ENCODE results near the gene PIGC. TPM values are rescaled to one million over a fixed set of nuclear protein-coding genes. Genes with fewer than 3 reads are reported as not detected.

Gene PIGC
- total RNA-seq, 1 donor from 2014 or later = 23.3 TPM

- H3K36me3 Mint-ChIP-seq (ENCODE audit: low read depth) = no peaks in the 10 kb centered on the region
- intact Hi-C loops (cut with micrococcal nuclease) = no loop called here
- H3K27ac Mint-ChIP-seq = no peak overlapping the region
Measured at GRCh38 chr1:172477216-172477615, 33.3 kb upstream of the PIGC start.

GRCh38 chr1:172476218-172476811 lies 32.4 kb upstream of the PIGC start:
- H3K36me3 Mint-ChIP-seq (ENCODE audit: low read depth) = no peaks in the 10 kb centered on the region
- H3K27ac Mint-ChIP-seq = no peak overlapping the region
- no peaks in the 10 kb centered on the region for H3K27me3 Mint-ChIP-seq (ENCODE audit: insufficient read depth)
- peaks cover 9% of the 10 kb centered on the region for H3K4me1 Mint-ChIP-seq (ENCODE audit: low read depth)
- no peak for DNase-seq (ENCODE audit: low spot score)
- intact Hi-C loops (cut with micrococcal nuclease) = no loop called here
- no peaks in the 10 kb centered on the region for H3K9me3 Mint-ChIP-seq
- H3K4me3 Mint-ChIP-seq = no peak overlapping the region

More at GRCh38 chr1:172477216-172477615, 33.3 kb upstream of the PIGC start:
- H3K27me3 Mint-ChIP-seq (ENCODE audit: insufficient read depth) = peaks cover 3% of the 10 kb centered on the region
- DNase-seq (ENCODE audit: low spot score) = no peak
- peaks cover 9% of the 10 kb centered on the region for H3K4me1 Mint-ChIP-seq (ENCODE audit: low read depth)
- no peaks in the 10 kb centered on the region for H3K9me3 Mint-ChIP-seq
- H3K4me3 Mint-ChIP-seq = no peak overlapping the region

- Mint-ChIP-seq H3K9me3 (no peaks in the 10 kb centered on the region), H3K27me3 (ENCODE audit: insufficient read depth) (no peaks in the 10 kb centered on the region), H3K4me3 (no peak overlapping the region), H3K36me3 (ENCODE audit: low read depth) (no peaks in the 10 kb centered on the region), H3K4me1 (ENCODE audit: low read depth) (no peaks in the 10 kb centered on the region), H3K27ac (no peak overlapping the region)
- no peak for DNase-seq (ENCODE audit: low spot score)
- intact Hi-C loops (cut with micrococcal nuclease) = no loop called here
Measured at GRCh38 chr1:172473842-172474241, 30.0 kb upstream of the PIGC start.

GRCh38 chr1:172473302-172473701 lies 29.4 kb upstream of the PIGC start:
- H3K27me3 Mint-ChIP-seq (ENCODE audit: insufficient read depth) = no peaks in the 10 kb centered on the region
- intact Hi-C loops (cut with micrococcal nuclease) = no loop called here
- no peaks in the 10 kb centered on the region for H3K9me3 Mint-ChIP-seq
- H3K36me3 Mint-ChIP-seq (ENCODE audit: low read depth) = no peaks in the 10 kb centered on the region
- no peak overlapping the region for H3K27ac Mint-ChIP-seq
- DNase-seq (ENCODE audit: low spot score) = no peak
- no peak overlapping the region for H3K4me3 Mint-ChIP-seq
- no peaks in the 10 kb centered on the region for H3K4me1 Mint-ChIP-seq (ENCODE audit: low read depth)

- no peaks in the 10 kb centered on the region for H3K9me3 Mint-ChIP-seq
- H3K27me3 Mint-ChIP-seq (ENCODE audit: insufficient read depth) = no peaks in the 10 kb centered on the region
- no peaks in the 10 kb centered on the region for H3K4me1 Mint-ChIP-seq (ENCODE audit: low read depth)
- no peak for DNase-seq (ENCODE audit: low spot score)
- H3K4me3 Mint-ChIP-seq = no peak overlapping the region
- intact Hi-C loops (cut with micrococcal nuclease) = no loop called here
- no peaks in the 10 kb centered on the region for H3K36me3 Mint-ChIP-seq (ENCODE audit: low read depth)
- H3K27ac Mint-ChIP-seq = no peak overlapping the region
Measured at GRCh38 chr1:172472495-172472894, 28.6 kb upstream of the PIGC start.

GRCh38 chr1:172471666-172472065 lies 27.8 kb upstream of the PIGC start:
- H3K36me3 Mint-ChIP-seq (ENCODE audit: low read depth) = no peaks in the 10 kb centered on the region
- H3K4me1 Mint-ChIP-seq (ENCODE audit: low read depth) = no peaks in the 10 kb centered on the region
- H3K4me3 Mint-ChIP-seq = no peak overlapping the region
- H3K9me3 Mint-ChIP-seq = no peaks in the 10 kb centered on the region
- H3K27ac Mint-ChIP-seq = no peak overlapping the region
- H3K27me3 Mint-ChIP-seq (ENCODE audit: insufficient read depth) = peaks cover 5% of the 10 kb centered on the region
- intact Hi-C loops (cut with micrococcal nuclease) = no loop called here
- no peak for DNase-seq (ENCODE audit: low spot score)

GRCh38 chr1:172470149-172470548 lies 26.3 kb upstream of the PIGC start:
- Mint-ChIP-seq H3K36me3 (ENCODE audit: low read depth) (no peaks in the 10 kb centered on the region), H3K27ac (no peak overlapping the region)

GRCh38 chr1:172469717-172470116 lies 25.8 kb upstream of the PIGC start:
- Mint-ChIP-seq H3K36me3 (ENCODE audit: low read depth) (no peaks in the 10 kb centered on the region), H3K27me3 (ENCODE audit: insufficient read depth) (peaks cover 5% of the 10 kb centered on the region), H3K4me1 (ENCODE audit: low read depth) (no peaks in the 10 kb centered on the region), H3K9me3 (no peaks in the 10 kb centered on the region), H3K27ac (no peak overlapping the region), H3K4me3 (no peak overlapping the region)
- intact Hi-C loops (cut with micrococcal nuclease) = no loop called here
- DNase-seq (ENCODE audit: low spot score) = no peak

More at GRCh38 chr1:172470149-172470548, 26.3 kb upstream of the PIGC start:
- no peak for DNase-seq (ENCODE audit: low spot score)
- intact Hi-C loops (cut with micrococcal nuclease) = no loop called here
- Mint-ChIP-seq H3K27me3 (ENCODE audit: insufficient read depth) (peaks cover 5% of the 10 kb centered on the region), H3K4me3 (no peak overlapping the region), H3K9me3 (no peaks in the 10 kb centered on the region), H3K4me1 (ENCODE audit: low read depth) (no peaks in the 10 kb centered on the region)

GRCh38 chr1:172468296-172468695 lies 24.4 kb upstream of the PIGC start:
- Mint-ChIP-seq H3K4me3 (no peak overlapping the region), H3K36me3 (ENCODE audit: low read depth) (no peaks in the 10 kb centered on the region), H3K27me3 (ENCODE audit: insufficient read depth) (peaks cover 5% of the 10 kb centered on the region), H3K4me1 (ENCODE audit: low read depth) (no peaks in the 10 kb centered on the region), H3K27ac (no peak overlapping the region), H3K9me3 (no peaks in the 10 kb centered on the region)
- intact Hi-C loops (cut with micrococcal nuclease) = no loop called here
- no peak for DNase-seq (ENCODE audit: low spot score)

- Mint-ChIP-seq H3K4me3 (no peak overlapping the region), H3K27me3 (ENCODE audit: insufficient read depth) (peaks cover 5% of the 10 kb centered on the region), H3K36me3 (ENCODE audit: low read depth) (no peaks in the 10 kb centered on the region), H3K9me3 (no peaks in the 10 kb centered on the region), H3K4me1 (ENCODE audit: low read depth) (no peaks in the 10 kb centered on the region), H3K27ac (no peak overlapping the region)
- no peak for DNase-seq (ENCODE audit: low spot score)
- intact Hi-C loops (cut with micrococcal nuclease) = no loop called here
Measured at GRCh38 chr1:172467446-172467845, 23.6 kb upstream of the PIGC start.

GRCh38 chr1:172466795-172467407 lies 23.0 kb upstream of the PIGC start:
- intact Hi-C loops (cut with micrococcal nuclease) = no loop called here
- no peaks in the 10 kb centered on the region for H3K36me3 Mint-ChIP-seq (ENCODE audit: low read depth)
- no peak overlapping the region for H3K4me3 Mint-ChIP-seq
- no peak overlapping the region for H3K27ac Mint-ChIP-seq
- no peaks in the 10 kb centered on the region for H3K9me3 Mint-ChIP-seq
- no peak for DNase-seq (ENCODE audit: low spot score)
- H3K4me1 Mint-ChIP-seq (ENCODE audit: low read depth) = no peaks in the 10 kb centered on the region
- H3K27me3 Mint-ChIP-seq (ENCODE audit: insufficient read depth) = peaks cover 5% of the 10 kb centered on the region

- H3K9me3 Mint-ChIP-seq = no peaks in the 10 kb centered on the region
- intact Hi-C loops (cut with micrococcal nuclease) = no loop called here
- no peak overlapping the region for H3K27ac Mint-ChIP-seq
- peaks cover 11% of the 10 kb centered on the region for H3K27me3 Mint-ChIP-seq (ENCODE audit: insufficient read depth)
- DNase-seq (ENCODE audit: low spot score) = no peak
- H3K4me3 Mint-ChIP-seq = no peak overlapping the region
- no peaks in the 10 kb centered on the region for H3K36me3 Mint-ChIP-seq (ENCODE audit: low read depth)
- no peaks in the 10 kb centered on the region for H3K4me1 Mint-ChIP-seq (ENCODE audit: low read depth)
Measured at GRCh38 chr1:172465617-172466016, 21.7 kb upstream of the PIGC start.

GRCh38 chr1:172460887-172461315 lies 17.0 kb upstream of the PIGC start:
- Mint-ChIP-seq H3K4me3 (no peak overlapping the region), H3K27me3 (ENCODE audit: insufficient read depth) (peaks cover 18% of the 10 kb centered on the region), H3K27ac (no peak overlapping the region), H3K36me3 (ENCODE audit: low read depth) (peaks cover 2% of the 10 kb centered on the region), H3K9me3 (no peaks in the 10 kb centered on the region), H3K4me1 (ENCODE audit: low read depth) (no peaks in the 10 kb centered on the region)
- DNase-seq (ENCODE audit: low spot score) = no peak
- intact Hi-C loops (cut with micrococcal nuclease) = no loop called here

GRCh38 chr1:172460177-172460576 lies 16.3 kb upstream of the PIGC start:
- intact Hi-C loops (cut with micrococcal nuclease) = no loop called here
- Mint-ChIP-seq H3K9me3 (no peaks in the 10 kb centered on the region), H3K27me3 (ENCODE audit: insufficient read depth) (peaks cover 18% of the 10 kb centered on the region), H3K4me3 (no peak overlapping the region), H3K36me3 (ENCODE audit: low read depth) (peaks cover 2% of the 10 kb centered on the region), H3K4me1 (ENCODE audit: low read depth) (no peaks in the 10 kb centered on the region), H3K27ac (no peak overlapping the region)
- DNase-seq (ENCODE audit: low spot score) = no peak

Measured in activated T-helper 1 cell treated with anti-CD3 and anti-CD28 coated beads, Interleukin-12 subunit alpha, Interleukin-12 subunit beta, Interleukin-2, Interleukin-4 antibody, amounts not matched to agents 30 ng/mL and 10 ng/mL and 1 ng/mL, durations not matched to agents 14 hours and 24 hours and 36 hours (primary cell).